SK-N-MC (cell line): ENCODE results near the gene PIGV.

Experiments used
- DNase-seq: peaks from one replicate; pipeline ENCODE4 v3.0.0-alpha.2; 2011; ENCODE audit warnings: low read depth, low spot score
- H3K27ac ChIP-seq: fragments of 200-600 bp; sonication (generic); 2 replicates; pipeline ENCODE4 v1.5.1; 2016; ENCODE audit warnings: mixed run types
- H3K36me3 ChIP-seq: fragments of 200-600 bp; sonication (generic); 2 replicates; pipeline ENCODE4 v1.6.1; 2017; ENCODE audit warnings: antibody characterized with exemption, low read length, mixed read lengths; ENCODE audit not compliant: insufficient read depth
- H3K4me3 ChIP-seq: fragments of 200-600 bp; sonication (generic); 2 replicates; pipeline ENCODE4 v1.5.1; 2016
- H3K9ac ChIP-seq: fragments of 200-600 bp; sonication (generic); 2 replicates; pipeline ENCODE4 v1.8.0; 2017; ENCODE audit warnings: mixed run types, mixed read lengths; ENCODE audit not compliant: insufficient read length
- H3K9me3 ChIP-seq: fragments of 200-600 bp; sonication (generic); 2 replicates; pipeline ENCODE4 v1.6.1; 2017; ENCODE audit warnings: low read depth, mild to moderate bottlenecking, antibody characterized with exemption, low read length, moderate library complexity, mixed read lengths
- EZH2 ChIP-seq: fragments of 200-600 bp; sonication (generic); IDR thresholded peaks from one replicate; pipeline ENCODE4 v1.6.1; 2017; ENCODE audit warnings: antibody characterized with exemption
- FOXP2 ChIP-seq: optimal IDR thresholded peaks from 2 replicates; pipeline ENCODE3; 2011; ENCODE audit warnings: mild to moderate bottlenecking, moderate library complexity; ENCODE audit not compliant: insufficient read depth; ENCODE audit errors: extremely low read length, control extremely low read depth
- POLR2AphosphoS5 ChIP-seq: IDR thresholded peaks from 2 replicates; pipeline ENCODE4 v1.6.1; 2012; ENCODE audit warnings: mild to moderate bottlenecking, low read depth, low read length, borderline replicate concordance

PIGV gene

GRCh38 chr1:26822737-26823395, 35.1 kb downstream of the PIGV start:
- Histone ChIP-seq H3K9ac (no peak overlapping the region), H3K36me3 (no peaks in the 10 kb centered on the region), H3K4me3 (no peak overlapping the region), H3K27ac (no peak overlapping the region), H3K9me3 (no peaks in the 10 kb centered on the region)
- no peak for TF ChIP-seq POLR2AphosphoS5
- no peak for TF ChIP-seq EZH2
- no peak for TF ChIP-seq FOXP2
- no peak for DNase-seq

- no peak for TF ChIP-seq EZH2
- no peak for TF ChIP-seq POLR2AphosphoS5
- no peak for TF ChIP-seq FOXP2
- no peak for DNase-seq
- Histone ChIP-seq H3K9ac (no peak overlapping the region), H3K27ac (no peak overlapping the region), H3K9me3 (no peaks in the 10 kb centered on the region), H3K4me3 (no peak overlapping the region), H3K36me3 (no peaks in the 10 kb centered on the region)
Measured at GRCh38 chr1:26824731-26825130, 37.0 kb downstream of the PIGV start.

- Histone ChIP-seq H3K9me3 (no peaks in the 10 kb centered on the region), H3K9ac (peak within 1 kb of the TSS; percentile 75), H3K4me3 (peak within 1 kb of the TSS; percentile 81), H3K36me3 (peaks cover 2% of the 10 kb centered on the region; the same call in 1 of the 2 replicates), H3K27ac (no peak within 1 kb of the TSS)
- DNase-seq: no peak
- TF ChIP-seq POLR2AphosphoS5: no peak
- TF ChIP-seq EZH2: no peak
- TF ChIP-seq FOXP2: no peak
Measured at GRCh38 chr1:26826261-26827105, 38.7 kb downstream of the PIGV start, which contains the start of gene ZDHHC18. Gene ZDHHC18, plus strand, starts transcription at chr1:26826688. Its CDS starts 117 bp downstream, at chr1:26826805.

- TF ChIP-seq EZH2: no peak
- H3K4me3 ChIP-seq: peak overlapping the region; percentile 81
- no peak overlapping the region for H3K27ac ChIP-seq
- peak overlapping the region; percentile 75 for H3K9ac ChIP-seq
- no peak for DNase-seq
- H3K36me3 ChIP-seq: peaks cover 9% of the 10 kb centered on the region; the same call in 1 of the 2 replicates
- H3K9me3 ChIP-seq: no peaks in the 10 kb centered on the region
Measured at GRCh38 chr1:26827106-26827604, 39.4 kb downstream of the PIGV start.

GRCh38 chr1:26827663-26828062, 39.9 kb downstream of the PIGV start:
- Histone ChIP-seq H3K4me3 (peak overlapping the region; percentile 81), H3K9ac (peak overlapping the region; percentile 75), H3K9me3 (no peaks in the 10 kb centered on the region), H3K36me3 (peaks cover 14% of the 10 kb centered on the region; the same call in 1 of the 2 replicates), H3K27ac (no peak overlapping the region)
- no peak for DNase-seq
- TF ChIP-seq FOXP2 (no peak), EZH2 (no peak), POLR2AphosphoS5 (no peak)

GRCh38 chr1:26828411-26828991, 40.8 kb downstream of the PIGV start:
- no peak for TF ChIP-seq FOXP2
- TF ChIP-seq EZH2: no peak
- TF ChIP-seq POLR2AphosphoS5: no peak
- Histone ChIP-seq H3K4me3 (no peak overlapping the region), H3K9me3 (no peaks in the 10 kb centered on the region), H3K9ac (peak overlapping the region; percentile 15), H3K36me3 (peaks cover 18% of the 10 kb centered on the region), H3K27ac (no peak overlapping the region)
- no peak for DNase-seq

- TF ChIP-seq FOXP2 (no peak), POLR2AphosphoS5 (no peak), EZH2 (no peak)
- Histone ChIP-seq H3K27ac (no peak overlapping the region), H3K4me3 (no peak overlapping the region), H3K9ac (no peak overlapping the region), H3K36me3 (peaks cover 24% of the 10 kb centered on the region), H3K9me3 (no peaks in the 10 kb centered on the region)
- no peak for DNase-seq
Measured at GRCh38 chr1:26829184-26829911, 41.6 kb downstream of the PIGV start.
